H9 (cell line): ENCODE data around the gene FYN. TPM values are rescaled to one million over a fixed set of nuclear protein-coding genes. Genes with fewer than 3 reads are reported as not detected.
A peak's percentile ranks its signal among the peaks of the same experiment; 100 is the strongest.

ENCODE experiments used
- DNase-seq: peaks from one replicate; pipeline ENCODE4 v3.0.0-alpha.2; 2017
- H2AFZ ChIP-seq: one replicate; pipeline ENCODE4 v1.6.1; 2013; ENCODE audit warnings: mild to moderate bottlenecking, low read length, control low read depth, moderate library complexity
- H2AK5ac ChIP-seq: 2 replicates; pipeline ENCODE4 v1.6.1; 2013; ENCODE audit warnings: low read length, control low read depth, mixed read lengths; ENCODE audit not compliant: insufficient read length
- H2BK120ac ChIP-seq: one replicate; pipeline ENCODE4 v1.6.1; 2013; ENCODE audit warnings: low read depth, mild to moderate bottlenecking, low read length, control low read depth, inconsistent platforms; ENCODE audit not compliant: poor library complexity, severe bottlenecking
- H2BK12ac ChIP-seq: 2 replicates; pipeline ENCODE4 v1.6.1; 2013; ENCODE audit warnings: low read length, control low read depth, mixed read lengths, low read depth; ENCODE audit not compliant: insufficient read length
- H2BK15ac ChIP-seq: 2 replicates; pipeline ENCODE4 v1.6.1; 2013; ENCODE audit warnings: low read depth, low read length, control low read depth
- H2BK20ac ChIP-seq: one replicate; pipeline ENCODE4 v1.6.1; 2013; ENCODE audit warnings: low read depth, mild to moderate bottlenecking, low read length, control low read depth, inconsistent platforms; ENCODE audit not compliant: poor library complexity, severe bottlenecking
- H2BK5ac ChIP-seq: 2 replicates; pipeline ENCODE4 v1.6.1; 2013; ENCODE audit warnings: low read length, control low read depth, mixed read lengths; ENCODE audit not compliant: insufficient read length
- H3K14ac ChIP-seq: 2 replicates; pipeline ENCODE4 v1.6.1; 2013; ENCODE audit warnings: low read length, control low read depth; ENCODE audit not compliant: insufficient read depth
- H3K18ac ChIP-seq: 2 replicates; pipeline ENCODE4 v1.6.1; 2013; ENCODE audit warnings: low read depth, mild to moderate bottlenecking, mixed read lengths, low read length, control low read depth; ENCODE audit not compliant: insufficient read length
- H3K23ac ChIP-seq: 2 replicates; pipeline ENCODE4 v1.6.1; 2013; ENCODE audit warnings: low read length, control low read depth, mixed read lengths, low read depth; ENCODE audit not compliant: insufficient read length
- H3K23me2 ChIP-seq: 2 replicates; pipeline ENCODE4 v1.6.1; 2013; ENCODE audit warnings: low read depth, mild to moderate bottlenecking, mixed read lengths, low read length, control low read depth; ENCODE audit not compliant: insufficient read length, poor library complexity, severe bottlenecking
- H3K27ac ChIP-seq: 2 replicates; pipeline ENCODE4 v1.5.1; 2013; ENCODE audit warnings: low read length, control low read depth, mixed read lengths, low read depth; ENCODE audit not compliant: insufficient read length
- H3K27me3 ChIP-seq: 2 replicates; pipeline ENCODE4 v1.6.1; 2013; ENCODE audit warnings: low read length, control low read depth, inconsistent platforms; ENCODE audit not compliant: insufficient read depth
- H3K4ac ChIP-seq: 2 replicates; pipeline ENCODE4 v1.6.1; 2013; ENCODE audit warnings: low read depth, mild to moderate bottlenecking, control low read depth, inconsistent platforms, low read length, moderate library complexity
- H3K4me1 ChIP-seq: 2 replicates; pipeline ENCODE4 v1.6.1; 2013; ENCODE audit warnings: low read length, control low read depth, inconsistent platforms; ENCODE audit not compliant: insufficient read depth
- H3K4me2 ChIP-seq: 2 replicates; pipeline ENCODE4 v1.6.1; 2013; ENCODE audit warnings: low read length, control low read depth, mixed read lengths; ENCODE audit not compliant: insufficient read length, insufficient read depth
- H3K56ac ChIP-seq: 2 replicates; pipeline ENCODE4 v1.6.1; 2013; ENCODE audit warnings: low read depth, mild to moderate bottlenecking, mixed read lengths, low read length, control low read depth; ENCODE audit not compliant: insufficient read length
- H3K79me1 ChIP-seq: 2 replicates; pipeline ENCODE4 v1.6.1; 2013; ENCODE audit warnings: low read depth, mild to moderate bottlenecking, moderate library complexity, low read length, control low read depth, inconsistent platforms; ENCODE audit not compliant: insufficient read depth, poor library complexity, severe bottlenecking
- H3K79me2 ChIP-seq: 2 replicates; pipeline ENCODE4 v1.6.1; 2013; ENCODE audit warnings: low read length, control low read depth, inconsistent platforms; ENCODE audit not compliant: insufficient read depth
- H3K9ac ChIP-seq: 2 replicates; pipeline ENCODE4 v1.6.1; 2013; ENCODE audit warnings: low read length, control low read depth, mixed read lengths; ENCODE audit not compliant: insufficient read length; ENCODE audit errors: extremely low read depth
- H3K9me3 ChIP-seq: one replicate; pipeline ENCODE4 v1.6.1; 2013; ENCODE audit warnings: low read depth, low read length, inconsistent platforms; ENCODE audit not compliant: control insufficient read depth
- H3T11ph ChIP-seq: one replicate; pipeline ENCODE4 v1.6.1; 2013; ENCODE audit warnings: mild to moderate bottlenecking, low read length, control low read depth, inconsistent platforms
- H4K20me1 ChIP-seq: one replicate; pipeline ENCODE4 v1.6.1; 2013; ENCODE audit not compliant: control insufficient read depth, insufficient read length, insufficient read depth
- H4K5ac ChIP-seq: 2 replicates; pipeline ENCODE4 v1.6.1; 2013; ENCODE audit warnings: low read depth, mild to moderate bottlenecking, mixed read lengths, low read length, control low read depth; ENCODE audit not compliant: insufficient read length
- H4K8ac ChIP-seq: replicated peaks from 2 replicates; pipeline ENCODE4 v1.6.1; 2013; ENCODE audit warnings: low read length, control low read depth, mixed read lengths, low read depth; ENCODE audit not compliant: insufficient read length
- H4K91ac ChIP-seq: 2 replicates; pipeline ENCODE4 v1.6.1; 2013; ENCODE audit warnings: low read depth, mild to moderate bottlenecking, moderate library complexity, mixed read lengths, low read length, control low read depth; ENCODE audit not compliant: insufficient read length
- H3K27ac Mint-ChIP-seq, 3 experiments: 2 replicates in 2 of 3; 3 replicates in 1 of 3; pipeline ENCODE4 v1.8.0; 2020 to 2021; ENCODE audit warnings: mixed read lengths in 3 of 3, mild to moderate bottlenecking in 1 of 3, moderate library complexity in 1 of 3
- H3K27me3 Mint-ChIP-seq: 2 replicates; pipeline ENCODE4 v1.8.0; 2021; ENCODE audit warnings: low read depth, mild to moderate bottlenecking, moderate library complexity, mixed read lengths
- H3K36me3 Mint-ChIP-seq, 3 experiments: 2 replicates in 2 of 3; 3 replicates in 1 of 3; pipeline ENCODE4 v1.8.0; 2020 to 2021; ENCODE audit warnings: low read depth in 3 of 3, mixed read lengths in 3 of 3; ENCODE audit not compliant: insufficient read depth in 1 of 3
- H3K4me1 Mint-ChIP-seq, 2 experiments: 2 replicates each; pipeline ENCODE4 v1.8.0; 2020; ENCODE audit warnings: mixed read lengths in 2 of 2
- H3K4me3 Mint-ChIP-seq, 2 experiments: 2 replicates in 1 of 2; 3 replicates in 1 of 2; pipeline ENCODE4 v1.8.0; 2020 to 2021; ENCODE audit warnings: mild to moderate bottlenecking in 2 of 2, mixed read lengths in 2 of 2, moderate library complexity in 1 of 2
- H3K9me3 Mint-ChIP-seq, 2 experiments: 2 replicates in 1 of 2; 3 replicates in 1 of 2; pipeline ENCODE4 v1.8.0; 2020; ENCODE audit warnings: mild to moderate bottlenecking in 2 of 2, mixed read lengths in 2 of 2, moderate library complexity in 1 of 2
- CTCF ChIP-seq: fragments of 200-600 bp; sonication (generic); conservative IDR thresholded peaks from 3 replicates; pipeline ENCODE4 v1.8.0; 2021; ENCODE audit warnings: antibody characterized with exemption, mild to moderate bottlenecking
- WGBS: extraction: QIAGEN DNeasy Blood & Tissue Kit; methylation state at CpG from one replicate; pipeline ENCODE4 v1.1.7; 2013; ENCODE audit warnings: missing lambda C conversion rate, low lambda C conversion rate, mixed read lengths; ENCODE audit not compliant: insufficient read length; ENCODE audit errors: extremely low coverage; 5-methylcytosine and 5-hydroxymethylcytosine counted together
- total RNA-seq: library from RNA; stranded (reverse); gene quantifications from 2 replicates; pipeline ENCODE4 v1.2.1, GENCODE V29; 2021

Gene FYN
- total RNA-seq, 1 experiment from 2014 or later, result 64.8 TPM

GRCh38 chr6:111805511-111806164, 67.6 kb downstream of the FYN start:
- Histone ChIP-seq H3K4me2 (no peak overlapping the region), H3K18ac (no peak overlapping the region), H2BK20ac (no peak overlapping the region), H4K8ac (no peak overlapping the region), H3K79me1 (no peaks in the 10 kb centered on the region), H3K23ac (no peak overlapping the region), H4K5ac (no peak overlapping the region), H3K14ac (no peak overlapping the region), H3K79me2 (no peaks in the 10 kb centered on the region), H3K27ac (no peak overlapping the region), H3K9me3 (no peaks in the 10 kb centered on the region), H3K27me3 (no peaks in the 10 kb centered on the region), H2BK5ac (no peak overlapping the region), H3K4me1 (no peaks in the 10 kb centered on the region; the same call in 1 of the 2 replicates), H4K20me1 (no peaks in the 10 kb centered on the region), H3K4ac (no peak overlapping the region), H2AFZ (no peak overlapping the region), H3K23me2 (no peaks in the 10 kb centered on the region), H3T11ph (no peak overlapping the region), H4K91ac (no peak overlapping the region), H3K9ac (no peak overlapping the region), H2BK120ac (no peak overlapping the region), H2AK5ac (no peak overlapping the region), H2BK12ac (no peak overlapping the region), H2BK15ac (no peak overlapping the region), H3K56ac (no peak overlapping the region)
- H3K4me3 Mint-ChIP-seq, result no peak overlapping the region
- H3K27ac Mint-ChIP-seq, result peak overlapping the region; percentile 8 to 69 (median 40); a peak in 4 of 7 replicates
- no peaks in the 10 kb centered on the region for H3K36me3 Mint-ChIP-seq
- no peaks in the 10 kb centered on the region for H3K27me3 Mint-ChIP-seq
- TF ChIP-seq CTCF, result no peak
- peaks cover 13 to 17% of the 10 kb centered on the region in 2 experiments; a peak in 3 of 4 replicates for H3K4me1 Mint-ChIP-seq
- H3K9me3 Mint-ChIP-seq, result no peaks in the 10 kb centered on the region
- DNase-seq, result no peak
- no CpG with 5 or more reads among the region's 7 CpGs for WGBS
